Tibial nerve (tissue), 4 donors: Measurements from ENCODE around the gene NRCAM. TPM values are rescaled to one million over a fixed set of nuclear protein-coding genes. Genes with fewer than 3 reads are reported as not detected.

Experiments
- DNase-seq, 2 donors: peaks; one replicate each; pipeline ENCODE4 v3.0.0-alpha.2; 2019; ENCODE audit warnings: low spot score in 2 of 2
- H3K27ac ChIP-seq, 4 donors: fragments of 200-600 bp; sonication (generic) in 3 of 4; one replicate each; pipeline ENCODE4 v1.5.1; 2017 to 2019; ENCODE audit warnings: mild to moderate bottlenecking in 1 of 4
- H3K27me3 ChIP-seq, 2 donors: fragments of 200-600 bp; sonication (generic) in 1 of 2; one replicate each; pipeline versions ENCODE4 v1.5.1 to v1.6.0; 2017 to 2019
- H3K36me3 ChIP-seq, 3 donors: fragments of 200-600 bp; sonication (generic); one replicate each; pipeline ENCODE4 v1.5.1; 2018 to 2019
- H3K4me1 ChIP-seq, 4 donors: fragments of 200-600 bp; sonication (generic) in 3 of 4; one replicate each; pipeline ENCODE4 v1.5.1; 2017 to 2019
- H3K4me3 ChIP-seq, 4 donors: fragments of 200-600 bp; sonication (generic) in 3 of 4; one replicate each; pipeline ENCODE4 v1.5.1; 2017 to 2019; ENCODE audit warnings: mild to moderate bottlenecking in 1 of 4, moderate library complexity in 1 of 4
- H3K9me3 ChIP-seq, 4 donors: fragments of 200-600 bp; sonication (generic) in 3 of 4; one replicate each; pipeline ENCODE4 v1.5.1; 2017 to 2019
- CTCF ChIP-seq, 5 experiments: fragments of 200-600 bp in 3 of 5; fragments of 450-650 bp in 2 of 5; sonication (generic) in 3 of 5; IDR thresholded peaks; one replicate each; pipeline ENCODE4 v1.5.1; 2016 to 2019; ENCODE audit warnings: antibody characterized with exemption in 5 of 5, mild to moderate bottlenecking in 3 of 5, moderate library complexity in 2 of 5
- EP300 ChIP-seq, 2 donors: sonication (generic); formaldehyde crosslinking; IDR thresholded peaks; one replicate each; pipeline ENCODE4 v1.6.1; 2017; ENCODE audit warnings: antibody characterized with exemption in 2 of 2, mild to moderate bottlenecking in 1 of 2
- POLR2A ChIP-seq, 2 donors: fragments of 450-650 bp; IDR thresholded peaks; one replicate each; pipeline ENCODE4 v1.6.1; 2017; ENCODE audit warnings: antibody characterized with exemption in 2 of 2, mild to moderate bottlenecking in 2 of 2, moderate library complexity in 2 of 2
- WGBS, 2 donors: methylation state at CpG; one replicate each; pipeline ENCODE4 v1.1.5; 2018; 5-methylcytosine and 5-hydroxymethylcytosine counted together
- total RNA-seq, 4 donors: library from RNA; depleted of rRNA; stranded (reverse); fragments of >200 nt; gene quantifications; one replicate each; pipeline ENCODE4 v1.1.0, GENCODE V29; 2016

The NRCAM gene
- total RNA-seq, 4 donors from 2014 or later, result 16.5 to 87.4 (median 22.4) TPM

DNA sequence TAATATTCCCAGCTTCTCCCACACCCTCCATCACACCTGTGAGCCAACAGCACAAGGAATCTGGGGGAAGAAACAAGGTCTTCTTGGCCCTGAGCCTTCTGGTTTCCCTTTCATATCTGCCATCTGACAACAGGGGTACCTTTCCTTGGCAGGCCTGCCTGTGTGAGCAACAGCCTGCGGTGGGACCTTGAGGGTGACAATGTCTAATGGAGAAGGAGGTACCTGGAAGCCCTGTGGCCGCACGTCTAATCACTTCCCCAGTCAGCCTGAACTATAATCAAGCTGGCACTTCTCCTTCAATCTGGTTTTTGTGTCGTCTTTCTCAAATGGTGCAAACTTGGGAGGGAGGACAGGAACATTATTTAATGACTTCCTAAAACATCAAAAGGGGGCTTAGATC is 41.2 kb downstream of the NRCAM start:
- DNase-seq, result no peak
- WGBS, 2 donors, result 82 to 85% methylated on average over 4 of the region's 4 CpGs
- Histone ChIP-seq H3K36me3 (no peaks in the 10 kb centered on the region), H3K4me3 (no peak overlapping the region), H3K9me3 (no peaks in the 10 kb centered on the region), H3K27me3 (no peaks in the 10 kb centered on the region), H3K4me1 (peaks cover 0 to 7% (median 1%) of the 10 kb centered on the region in 4 donors), H3K27ac (no peak overlapping the region)
- TF ChIP-seq POLR2A (IDR thresholded peaks at IDR 0.05) (no peak), CTCF (IDR thresholded peaks at IDR 0.05) (no peak), EP300 (IDR thresholded peaks at IDR 0.05) (no peak)

DNA sequence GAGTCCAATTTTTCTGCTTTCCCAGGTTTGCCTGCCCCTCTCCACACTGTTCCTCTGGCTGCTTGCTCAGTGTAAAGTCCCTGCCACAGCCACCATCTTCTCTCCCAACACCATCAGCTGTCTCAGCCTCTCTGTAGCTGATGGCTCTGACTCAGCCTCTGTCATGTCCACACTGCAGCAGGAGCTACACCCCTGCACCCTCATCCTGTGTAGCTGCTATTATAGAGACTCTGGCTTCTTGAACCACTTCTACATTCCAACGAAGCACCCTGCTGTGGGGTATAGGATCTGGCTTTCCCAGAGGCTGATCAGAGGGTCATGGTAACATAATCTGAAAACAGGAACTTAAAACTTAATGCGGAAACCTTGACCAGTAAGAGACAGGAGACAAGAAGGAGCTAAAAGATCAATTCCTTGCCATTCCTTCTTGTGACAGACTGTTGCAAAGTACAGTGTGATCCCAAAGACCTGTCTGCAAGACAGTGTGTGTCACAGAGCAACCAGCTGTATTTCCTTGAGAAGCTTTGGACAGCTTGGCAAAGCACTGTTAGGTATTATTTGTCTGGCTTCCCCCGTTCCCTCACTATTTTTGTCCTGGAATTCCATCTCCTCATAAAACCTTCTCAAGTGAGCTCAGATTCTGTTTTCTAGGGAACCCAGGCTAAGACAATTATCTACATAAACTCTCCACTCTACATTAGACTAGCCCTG is 42.3 kb downstream of the NRCAM start:
- DNase-seq, result no peak
- peaks cover 0 to 7% (median 1%) of the 10 kb centered on the region in 4 donors for H3K4me1 ChIP-seq
- no peaks in the 10 kb centered on the region for H3K9me3 ChIP-seq
- TF ChIP-seq CTCF (IDR thresholded peaks at IDR 0.05), result no peak
- no peak for TF ChIP-seq EP300 (IDR thresholded peaks at IDR 0.05)
- no peak for TF ChIP-seq POLR2A (IDR thresholded peaks at IDR 0.05)
- 68 to 69% methylated on average over 3 of the region's 3 CpGs for WGBS, 2 donors
- no peaks in the 10 kb centered on the region for H3K36me3 ChIP-seq
- H3K27ac ChIP-seq, result no peak overlapping the region
- H3K4me3 ChIP-seq, result no peak overlapping the region
- no peaks in the 10 kb centered on the region for H3K27me3 ChIP-seq

- no peak for DNase-seq
- Histone ChIP-seq H3K36me3 (no peaks in the 10 kb centered on the region), H3K9me3 (no peaks in the 10 kb centered on the region), H3K4me3 (no peak overlapping the region), H3K27ac (no peak overlapping the region), H3K4me1 (peaks cover 0 to 8% (median 3%) of the 10 kb centered on the region in 4 donors), H3K27me3 (no peaks in the 10 kb centered on the region)
- TF ChIP-seq CTCF (IDR thresholded peaks at IDR 0.05) (no peak), EP300 (IDR thresholded peaks at IDR 0.05) (no peak), POLR2A (IDR thresholded peaks at IDR 0.05) (no peak)
Observed at GRCh38 chr7:108413337-108413736, 42.9 kb downstream of the NRCAM start.

DNA sequence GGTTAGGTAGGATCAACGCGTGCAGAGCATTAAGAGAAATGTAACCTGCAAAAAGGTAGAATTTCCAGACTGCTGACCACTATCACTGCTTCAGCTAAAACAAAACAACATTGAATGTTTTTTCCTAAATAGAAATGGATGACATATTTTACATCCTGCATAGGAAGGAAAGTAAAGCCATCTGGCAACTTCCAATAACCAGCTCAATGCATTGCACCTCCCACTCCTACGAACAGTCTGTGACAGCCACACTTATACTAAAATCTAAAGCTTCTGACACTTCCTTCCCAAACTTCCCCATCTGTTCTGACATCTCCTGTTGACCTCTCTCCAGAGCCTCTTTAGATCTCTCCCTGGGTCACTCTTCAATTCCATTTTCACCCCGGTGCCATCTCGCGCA is 47.1 kb downstream of the NRCAM start:
- no peaks in the 10 kb centered on the region for H3K27me3 ChIP-seq
- 93 to 94% methylated on average over 6 of the region's 6 CpGs for WGBS, 2 donors
- DNase-seq, result no peak
- no peak for TF ChIP-seq CTCF (IDR thresholded peaks at IDR 0.05)
- no peak for TF ChIP-seq POLR2A (IDR thresholded peaks at IDR 0.05)
- TF ChIP-seq EP300 (IDR thresholded peaks at IDR 0.05), result no peak
- H3K4me1 ChIP-seq, result peaks cover 0 to 7% (median 0%) of the 10 kb centered on the region in 4 donors
- no peak overlapping the region for H3K27ac ChIP-seq
- no peak overlapping the region for H3K4me3 ChIP-seq
- no peaks in the 10 kb centered on the region for H3K9me3 ChIP-seq
- H3K36me3 ChIP-seq, result no peaks in the 10 kb centered on the region

GRCh38 chr7:108408296-108408991 is 47.8 kb downstream of the NRCAM start:
- no peaks in the 10 kb centered on the region for H3K27me3 ChIP-seq
- DNase-seq, result no peak

More at GRCh38 chr7:108408296-108408991, 47.8 kb downstream of the NRCAM start:
- Histone ChIP-seq H3K4me1 (peaks cover 0 to 7% (median 0%) of the 10 kb centered on the region in 4 donors), H3K9me3 (no peaks in the 10 kb centered on the region), H3K36me3 (no peaks in the 10 kb centered on the region), H3K27ac (no peak overlapping the region), H3K4me3 (no peak overlapping the region)
- TF ChIP-seq POLR2A (IDR thresholded peaks at IDR 0.05), result no peak
- no peak for TF ChIP-seq EP300 (IDR thresholded peaks at IDR 0.05)
- no peak for TF ChIP-seq CTCF (IDR thresholded peaks at IDR 0.05)
- WGBS, 2 donors, result 48 to 64% methylated on average over 7 of the region's 7 CpGs
